ENCODE results near the gene UVRAG. TPM values are rescaled to one million over a fixed set of nuclear protein-coding genes. Genes with fewer than 3 reads are reported as not detected.

Gene UVRAG
- polyA plus RNA-seq, 1 donor (not counting 4 experiments of a cell fraction or from before 2014, with no cell fraction given): 11.9 TPM

GRCh38 chr11:76164081-76164480 is 349.1 kb downstream of the UVRAG start:
- no peaks in the 10 kb centered on the region for H3K9me1 ChIP-seq (ENCODE audit: control insufficient read depth, extremely low read depth, insufficient read depth, low read length)
- DNase-seq (ENCODE audit: low read depth, low spot score) (no peak), FAIRE-seq (no peak)
- no peaks in the 10 kb centered on the region for H3K4me1 ChIP-seq (ENCODE audit: control insufficient read depth, extremely low read depth, insufficient read depth, low read length)
- H3K9me3 ChIP-seq (ENCODE audit: control insufficient read depth, low read depth, low read length): no peaks in the 10 kb centered on the region
- dilution Hi-C loops (cut with MboI; ENCODE audit: extremely low pct_ligation_motif_present, low sequenced_read_pairs): no loop called here
- H3K9ac ChIP-seq (ENCODE audit: control insufficient read depth, extremely low read depth, insufficient read depth, low read length): no peak overlapping the region
- H3K79me2 ChIP-seq (ENCODE audit: control insufficient read depth, insufficient read depth, low read length): no peaks in the 10 kb centered on the region
- no peak overlapping the region for H3K4me3 ChIP-seq (ENCODE audit: control insufficient read depth in 2 of 3, extremely low read depth in 1 of 3, insufficient read depth in 2 of 3, low read depth in 1 of 3, low read length in 3 of 3)
- no peak overlapping the region for H3K4me2 ChIP-seq (ENCODE audit: control insufficient read depth, extremely low read depth, insufficient read depth, low read depth, low read length)
- no peaks in the 10 kb centered on the region for H4K20me1 ChIP-seq (ENCODE audit: control insufficient read depth, extremely low read depth, insufficient read depth, low read length)
- H2AFZ ChIP-seq (ENCODE audit: control insufficient read depth, low read length): no peak overlapping the region
- H3K27ac ChIP-seq (ENCODE audit: control insufficient read depth, insufficient read depth, low read length): no peak overlapping the region
- TF ChIP-seq, protein P1, sequence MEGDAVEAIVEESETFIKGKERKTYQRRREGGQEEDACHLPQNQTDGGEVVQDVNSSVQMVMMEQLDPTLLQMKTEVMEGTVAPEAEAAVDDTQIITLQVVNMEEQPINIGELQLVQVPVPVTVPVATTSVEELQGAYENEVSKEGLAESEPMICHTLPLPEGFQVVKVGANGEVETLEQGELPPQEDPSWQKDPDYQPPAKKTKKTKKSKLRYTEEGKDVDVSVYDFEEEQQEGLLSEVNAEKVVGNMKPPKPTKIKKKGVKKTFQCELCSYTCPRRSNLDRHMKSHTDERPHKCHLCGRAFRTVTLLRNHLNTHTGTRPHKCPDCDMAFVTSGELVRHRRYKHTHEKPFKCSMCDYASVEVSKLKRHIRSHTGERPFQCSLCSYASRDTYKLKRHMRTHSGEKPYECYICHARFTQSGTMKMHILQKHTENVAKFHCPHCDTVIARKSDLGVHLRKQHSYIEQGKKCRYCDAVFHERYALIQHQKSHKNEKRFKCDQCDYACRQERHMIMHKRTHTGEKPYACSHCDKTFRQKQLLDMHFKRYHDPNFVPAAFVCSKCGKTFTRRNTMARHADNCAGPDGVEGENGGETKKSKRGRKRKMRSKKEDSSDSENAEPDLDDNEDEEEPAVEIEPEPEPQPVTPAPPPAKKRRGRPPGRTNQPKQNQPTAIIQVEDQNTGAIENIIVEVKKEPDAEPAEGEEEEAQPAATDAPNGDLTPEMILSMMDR (optimal IDR thresholded peaks at IDR 0.05 in 1 of 3, IDR thresholded peaks at IDR 0.05 in 1 of 3, conservative IDR thresholded peaks at IDR 0.05 in 1 of 3; ENCODE audit: extremely low read depth in 1 of 3, insufficient read depth in 2 of 3, low read length in 3 of 3): no peak
- no peak for TF ChIP-seq EZH2 (IDR thresholded peaks at IDR 0.05; ENCODE audit: low read length)
- H3K27me3 ChIP-seq (ENCODE audit: control insufficient read depth, extremely low read depth, insufficient read depth, low read length): peaks cover 16% of the 10 kb centered on the region
- H3K36me3 ChIP-seq (ENCODE audit: control insufficient read depth in 2 of 2, extremely low read depth in 1 of 2, insufficient read depth in 2 of 2, low read length in 2 of 2): no peaks in the 10 kb centered on the region

- H3K27ac ChIP-seq (ENCODE audit: control insufficient read depth, insufficient read depth, low read length): no peak overlapping the region
- no peaks in the 10 kb centered on the region for H3K9me3 ChIP-seq (ENCODE audit: control insufficient read depth, low read depth, low read length)
- H4K20me1 ChIP-seq (ENCODE audit: control insufficient read depth, extremely low read depth, insufficient read depth, low read length): no peaks in the 10 kb centered on the region
- no peak overlapping the region for H3K4me2 ChIP-seq (ENCODE audit: control insufficient read depth, extremely low read depth, insufficient read depth, low read depth, low read length)
- no peak overlapping the region for H3K4me3 ChIP-seq (ENCODE audit: control insufficient read depth in 2 of 3, extremely low read depth in 1 of 3, insufficient read depth in 2 of 3, low read depth in 1 of 3, low read length in 3 of 3)
- no peaks in the 10 kb centered on the region for H3K4me1 ChIP-seq (ENCODE audit: control insufficient read depth, extremely low read depth, insufficient read depth, low read length)
- no peak for DNase-seq (ENCODE audit: low read depth, low spot score)
- H3K27me3 ChIP-seq (ENCODE audit: control insufficient read depth, extremely low read depth, insufficient read depth, low read length): peaks cover 21% of the 10 kb centered on the region
- no peak overlapping the region for H2AFZ ChIP-seq (ENCODE audit: control insufficient read depth, low read length)
- dilution Hi-C loops (cut with MboI; ENCODE audit: extremely low pct_ligation_motif_present, low sequenced_read_pairs): no loop called here
- no peaks in the 10 kb centered on the region for H3K9me1 ChIP-seq (ENCODE audit: control insufficient read depth, extremely low read depth, insufficient read depth, low read length)
- no peaks in the 10 kb centered on the region for H3K79me2 ChIP-seq (ENCODE audit: control insufficient read depth, insufficient read depth, low read length)
- TF ChIP-seq EZH2 (IDR thresholded peaks at IDR 0.05; ENCODE audit: low read length): no peak
- TF ChIP-seq, protein P1 (optimal IDR thresholded peaks at IDR 0.05 in 1 of 3, IDR thresholded peaks at IDR 0.05 in 1 of 3, conservative IDR thresholded peaks at IDR 0.05 in 1 of 3; ENCODE audit: extremely low read depth in 1 of 3, insufficient read depth in 2 of 3, low read length in 3 of 3): no peak
- FAIRE-seq: no peak
- no peaks in the 10 kb centered on the region for H3K36me3 ChIP-seq (ENCODE audit: control insufficient read depth in 2 of 2, extremely low read depth in 1 of 2, insufficient read depth in 2 of 2, low read length in 2 of 2)
- no peak overlapping the region for H3K9ac ChIP-seq (ENCODE audit: control insufficient read depth, extremely low read depth, insufficient read depth, low read length)
Measured at GRCh38 chr11:76164861-76165751, 350.1 kb downstream of the UVRAG start.
